ENCODE data around the gene AP5Z1.

GRCh38 chr7:4836206-4836661, 60.8 kb downstream of the AP5Z1 start:
- TF ChIP-seq POLR2A (IDR thresholded peaks at IDR 0.05) = no peak
- TF ChIP-seq, protein P1, sequence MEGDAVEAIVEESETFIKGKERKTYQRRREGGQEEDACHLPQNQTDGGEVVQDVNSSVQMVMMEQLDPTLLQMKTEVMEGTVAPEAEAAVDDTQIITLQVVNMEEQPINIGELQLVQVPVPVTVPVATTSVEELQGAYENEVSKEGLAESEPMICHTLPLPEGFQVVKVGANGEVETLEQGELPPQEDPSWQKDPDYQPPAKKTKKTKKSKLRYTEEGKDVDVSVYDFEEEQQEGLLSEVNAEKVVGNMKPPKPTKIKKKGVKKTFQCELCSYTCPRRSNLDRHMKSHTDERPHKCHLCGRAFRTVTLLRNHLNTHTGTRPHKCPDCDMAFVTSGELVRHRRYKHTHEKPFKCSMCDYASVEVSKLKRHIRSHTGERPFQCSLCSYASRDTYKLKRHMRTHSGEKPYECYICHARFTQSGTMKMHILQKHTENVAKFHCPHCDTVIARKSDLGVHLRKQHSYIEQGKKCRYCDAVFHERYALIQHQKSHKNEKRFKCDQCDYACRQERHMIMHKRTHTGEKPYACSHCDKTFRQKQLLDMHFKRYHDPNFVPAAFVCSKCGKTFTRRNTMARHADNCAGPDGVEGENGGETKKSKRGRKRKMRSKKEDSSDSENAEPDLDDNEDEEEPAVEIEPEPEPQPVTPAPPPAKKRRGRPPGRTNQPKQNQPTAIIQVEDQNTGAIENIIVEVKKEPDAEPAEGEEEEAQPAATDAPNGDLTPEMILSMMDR (IDR thresholded peaks at IDR 0.05) = no peak

Measured in body of pancreas (tissue), 4 donors.